Lower leg skin (tissue), 3 donors: ENCODE measurements around the gene HYLS1.

ENCODE experiments used
- CTCF ChIP-seq, 3 donors: fragments of 450-650 bp; IDR thresholded peaks; one replicate each; pipeline ENCODE4 v1.5.1; 2016; ENCODE audit warnings: antibody characterized with exemption in 3 of 3, mild to moderate bottlenecking in 3 of 3, moderate library complexity in 2 of 3
- POLR2A ChIP-seq, 2 donors: fragments of 450-650 bp; IDR thresholded peaks; one replicate each; pipeline ENCODE4 v1.6.1; 2016 to 2017; ENCODE audit warnings: antibody characterized with exemption in 2 of 2, mild to moderate bottlenecking in 1 of 2, moderate library complexity in 1 of 2

- TF ChIP-seq CTCF (IDR thresholded peaks at IDR 0.05) (no peak), POLR2A (IDR thresholded peaks at IDR 0.05) (no peak)
These were observed 57.0 kb downstream of the HYLS1 start for GRCh38 chr11:125944350-125945010.
